IMR-90 (cell line): ENCODE results near the gene TP63. TPM values are rescaled to one million over a fixed set of nuclear protein-coding genes. Genes with fewer than 3 reads are reported as not detected.

Experiments used
- ATAC-seq: fragments of 200-7000 bp; cut with Tn5 transposase; 2 replicates; pipeline ENCODE4 v1.9.1; 2020; ENCODE audit warnings: low read depth, mild to moderate bottlenecking, moderate library complexity
- BruUV-seq: library from RNA; stranded (reverse); fragments of 400-500 nt; replicated peaks from 2 replicates; lab custom pipeline; 2021; lab: Mats Ljungman, UMichigan
- CTCF ChIA-PET: fragments of 300-600 bp; formaldehyde crosslinking; extraction: SDS; loops from one replicate; lab custom pipeline; 2021; ENCODE audit warnings: antibody characterized with exemption; lab: Yijun Ruan, JAX
- POLR2A ChIA-PET: fragments of 300-600 bp; sonication (Branson Sonifier 250); formaldehyde crosslinking; loops from one replicate; lab custom pipeline; 2022; ENCODE audit warnings: antibody characterized with exemption; ENCODE audit not compliant: unreplicated experiment; lab: Charles Lee
- DNase-seq: peaks from one replicate; pipeline ENCODE4 v3.0.0; 2013
- H2AFZ ChIP-seq: replicated peaks from 2 replicates; pipeline ENCODE3; 2013; ENCODE audit warnings: low read length, mild to moderate bottlenecking; ENCODE audit not compliant: poor library complexity
- H2AK5ac ChIP-seq: 2 replicates; pipeline ENCODE4 v1.6.1; 2013; ENCODE audit warnings: low read depth, low read length, inconsistent platforms
- H2AK9ac ChIP-seq: replicated peaks from 2 replicates; pipeline ENCODE3; 2013; ENCODE audit warnings: mild to moderate bottlenecking, low read depth, low read length, moderate library complexity; ENCODE audit not compliant: poor library complexity
- H2BK120ac ChIP-seq: 2 replicates; pipeline ENCODE4 v1.6.1; 2013; ENCODE audit warnings: low read depth, low read length, inconsistent platforms
- H2BK15ac ChIP-seq: 3 replicates; pipeline ENCODE4 v1.6.1; 2013; ENCODE audit warnings: low read depth, low read length, inconsistent platforms
- H2BK20ac ChIP-seq: 2 replicates; pipeline ENCODE4 v1.6.1; 2013; ENCODE audit warnings: low read depth, mild to moderate bottlenecking, inconsistent platforms, low read length, moderate library complexity
- H2BK5ac ChIP-seq: 2 replicates; pipeline ENCODE4 v1.6.1; 2013; ENCODE audit warnings: mild to moderate bottlenecking, low read depth, low read length, inconsistent platforms; ENCODE audit not compliant: poor library complexity, severe bottlenecking
- H3K14ac ChIP-seq: replicated peaks from 2 replicates; pipeline ENCODE4 v1.6.1; 2013; ENCODE audit warnings: low read depth, low read length, inconsistent platforms
- H3K18ac ChIP-seq: 2 replicates; pipeline ENCODE4 v1.6.1; 2013; ENCODE audit warnings: low read depth, low read length, control low read depth
- H3K23ac ChIP-seq: 2 replicates; pipeline ENCODE4 v1.6.1; 2013; ENCODE audit warnings: low read depth, low read length, inconsistent platforms
- H3K27ac ChIP-seq: 2 replicates; pipeline ENCODE4 v1.5.1; 2013; ENCODE audit warnings: mild to moderate bottlenecking, control low read depth, low read length; ENCODE audit not compliant: insufficient read depth
- H3K27me3 ChIP-seq: 2 replicates; pipeline ENCODE4 v1.6.1; 2013; ENCODE audit warnings: low read length; ENCODE audit not compliant: control insufficient read depth, insufficient read depth
- H3K36me3 ChIP-seq: 2 replicates; pipeline ENCODE4 v1.6.1; 2013; ENCODE audit warnings: low read length, mixed read lengths; ENCODE audit not compliant: control insufficient read depth, insufficient read depth
- H3K4ac ChIP-seq: 2 replicates; pipeline ENCODE4 v1.6.1; 2013; ENCODE audit warnings: low read depth, low read length, inconsistent platforms
- H3K4me1 ChIP-seq: 2 replicates; pipeline ENCODE4 v1.6.1; 2013; ENCODE audit warnings: low read length, mixed read lengths; ENCODE audit not compliant: control insufficient read depth, insufficient read depth
- H3K4me2 ChIP-seq: 2 replicates; pipeline ENCODE4 v1.6.1; 2013; ENCODE audit warnings: low read depth, mild to moderate bottlenecking, control low read depth, low read length, moderate library complexity
- H3K4me3 ChIP-seq: 2 replicates; pipeline ENCODE4 v1.5.1; 2013; ENCODE audit warnings: low read depth, mild to moderate bottlenecking, control low read depth, low read length, moderate library complexity; ENCODE audit not compliant: insufficient read depth
- H3K56ac ChIP-seq: 2 replicates; pipeline ENCODE4 v1.6.1; 2013; ENCODE audit warnings: low read length, inconsistent platforms; ENCODE audit not compliant: insufficient read depth; ENCODE audit errors: extremely low read depth
- H3K79me1 ChIP-seq, 2 experiments: 2 replicates each; pipeline ENCODE4 v1.6.1; 2013; ENCODE audit warnings: low read length in 2 of 2, inconsistent platforms in 1 of 2, low read depth in 1 of 2
- H3K9ac ChIP-seq: 2 replicates; pipeline ENCODE4 v1.6.1; 2013; ENCODE audit warnings: low read depth, low read length, control low read depth
- H3K9me1 ChIP-seq: 2 replicates; pipeline ENCODE4 v1.6.1; 2013; ENCODE audit warnings: low read length, inconsistent platforms; ENCODE audit not compliant: insufficient read depth
- H3K9me3 ChIP-seq: 2 replicates; pipeline ENCODE4 v1.6.1; 2013; ENCODE audit warnings: low read length; ENCODE audit not compliant: control insufficient read depth, insufficient read depth
- H4K20me1 ChIP-seq: 2 replicates; pipeline ENCODE4 v1.6.1; 2013; ENCODE audit warnings: low read length, inconsistent platforms; ENCODE audit not compliant: insufficient read depth
- H4K5ac ChIP-seq: 2 replicates; pipeline ENCODE4 v1.6.1; 2013; ENCODE audit warnings: mild to moderate bottlenecking, low read depth, low read length, control low read depth
- H4K8ac ChIP-seq, 2 experiments: 2 replicates each; pipeline ENCODE4 v1.6.1; 2013; ENCODE audit warnings: low read depth in 2 of 2, low read length in 2 of 2, control low read depth in 1 of 2, inconsistent platforms in 1 of 2
- H4K91ac ChIP-seq: 2 replicates; pipeline ENCODE4 v1.6.1; 2013; ENCODE audit warnings: low read depth, low read length, inconsistent platforms; ENCODE audit not compliant: insufficient read depth
- BHLHE40 ChIP-seq: fragments of 150-350 bp; IDR thresholded peaks from 2 replicates; pipeline ENCODE4 v1.6.1; 2016; ENCODE audit warnings: mild to moderate bottlenecking, low read depth, low read length
- CEBPB ChIP-seq: IDR thresholded peaks from 2 replicates; pipeline ENCODE4 v1.6.1; 2012; ENCODE audit warnings: low read depth, low read length, improper control_type of control experiment
- CHD1 ChIP-seq: IDR thresholded peaks from 2 replicates; pipeline ENCODE4 v1.6.1; 2012; ENCODE audit warnings: low read depth, low read length, improper control_type of control experiment
- FOS ChIP-seq: fragments of 150-350 bp; IDR thresholded peaks from 2 replicates; pipeline ENCODE4 v1.6.1; 2016; ENCODE audit warnings: low read depth, low read length
- MAFK ChIP-seq: IDR thresholded peaks from 2 replicates; pipeline ENCODE4 v1.6.1; 2012; ENCODE audit warnings: low read depth, low read length, improper control_type of control experiment
- MAZ ChIP-seq: IDR thresholded peaks from 2 replicates; pipeline ENCODE4 v1.6.1; 2012; ENCODE audit warnings: low read depth, mild to moderate bottlenecking, low read length, improper control_type of control experiment, moderate library complexity, borderline replicate concordance
- MXI1 ChIP-seq: IDR thresholded peaks from 2 replicates; pipeline ENCODE4 v1.6.1; 2012; ENCODE audit warnings: low read depth, mild to moderate bottlenecking, low read length, moderate library complexity, borderline replicate concordance
- NFE2L2 ChIP-seq: fragments of 150-350 bp; IDR thresholded peaks from 2 replicates; pipeline ENCODE4 v1.6.1; 2016; ENCODE audit warnings: low read depth, mild to moderate bottlenecking, low read length
- POLR2A ChIP-seq: IDR thresholded peaks from 2 replicates; pipeline ENCODE4 v1.6.1; 2012; ENCODE audit warnings: mild to moderate bottlenecking, low read depth, low read length
- RAD21 ChIP-seq: IDR thresholded peaks from 2 replicates; pipeline ENCODE4 v1.6.1; 2012; ENCODE audit warnings: low read length, improper control_type of control experiment
- RCOR1 ChIP-seq: IDR thresholded peaks from 2 replicates; pipeline ENCODE4 v1.6.1; 2012; ENCODE audit warnings: mild to moderate bottlenecking, low read length, improper control_type of control experiment; ENCODE audit not compliant: insufficient replicate concordance
- RFX5 ChIP-seq: IDR thresholded peaks from 2 replicates; pipeline ENCODE4 v1.8.0; 2012; ENCODE audit warnings: low read depth, mild to moderate bottlenecking, low read length, moderate library complexity
- SMC3 ChIP-seq: fragments of 150-350 bp; IDR thresholded peaks from 2 replicates; pipeline ENCODE4 v1.6.1; 2016; ENCODE audit warnings: low read depth, mild to moderate bottlenecking, antibody characterized with exemption, low read length, moderate library complexity
- dilution Hi-C: fragments of 300-500 bp; cut with HindIII; formaldehyde crosslinking; loops from one replicate; pipeline ENCODE4 v1.14.3; 2018; ENCODE audit warnings: low sequenced_read_pairs; ENCODE audit not compliant: unreplicated experiment
- in situ Hi-C: fragments of 300-500 bp; cut with MboI; formaldehyde crosslinking; loops from 3 replicates; pipeline ENCODE4 v1.14.3; 2019; ENCODE audit warnings: low sequenced_read_pairs, inconsistent platforms, mixed read lengths
- intact Hi-C: fragments of 100-400 bp; cut with micrococcal nuclease; formaldehyde crosslinking; loops from 2 replicates; pipeline ENCODE4 v1.10.0; 2022
- polyA plus RNA-seq, 3 experiments: library from polyadenylated mRNA; depleted of rRNA; stranded (reverse); fragments of >200 nt; gene quantifications; 2 replicates each; pipeline ENCODE4 v1.2.3, GENCODE V29; 2012; ENCODE audit warnings: low replicate concordance in 1 of 3
- total RNA-seq: library from RNA; depleted of rRNA; stranded (reverse); fragments of >200 nt; gene quantifications from 2 replicates; pipeline ENCODE4 v1.2.3, GENCODE V29; 2012
- TF ChIP-seq, protein P1 (sequence below): conservative IDR thresholded peaks from 2 replicates; pipeline ENCODE4 v1.5.1; 2012; ENCODE audit warnings: mild to moderate bottlenecking, low read depth, low read length, improper control_type of control experiment
- TF ChIP-seq, protein P2 (sequence below): fragments of 150-350 bp; IDR thresholded peaks from 2 replicates; pipeline ENCODE4 v1.6.1; 2016; ENCODE audit warnings: low read depth, mild to moderate bottlenecking, low read length, moderate library complexity, borderline replicate concordance
- TF ChIP-seq, protein P3 (sequence below): fragments of 150-350 bp; IDR thresholded peaks from 2 replicates; pipeline ENCODE4 v1.6.1; 2017; ENCODE audit warnings: mild to moderate bottlenecking, antibody characterized with exemption, low read length, low read depth

The TP63 gene
- total and polyA plus RNA-seq, 2 of the 4 experiments (the other 2 are of a cell fraction), result not detected

DNA sequence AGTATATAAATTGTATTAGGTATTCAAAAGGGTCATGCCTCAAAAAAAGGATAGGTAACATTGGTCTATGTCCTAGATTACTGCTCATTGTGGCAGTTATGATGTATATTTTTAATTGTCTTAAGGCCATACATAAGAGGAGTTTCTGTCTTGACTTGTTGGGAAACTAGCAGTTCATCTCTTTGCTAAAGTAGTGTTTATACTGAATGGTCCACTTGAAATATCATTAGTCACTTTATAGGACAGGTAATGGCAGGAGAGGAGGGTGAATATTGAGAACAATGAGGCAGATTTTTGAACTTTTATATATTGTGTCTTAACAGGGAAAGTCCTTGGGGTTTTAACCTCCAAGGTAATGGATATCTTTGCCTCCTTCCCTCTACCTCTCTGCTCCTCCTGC is 58.4 kb downstream of the TP63 start:
- intact Hi-C loops, result no loop called here
- Histone ChIP-seq H3K27me3 (no peaks in the 10 kb centered on the region; the same call in 1 of the 2 replicates), H3K9ac (no peak overlapping the region), H3K79me1 (no peaks in the 10 kb centered on the region), H3K9me1 (no peaks in the 10 kb centered on the region), H2BK20ac (no peak overlapping the region), H2AFZ (no peak overlapping the region), H2AK9ac (no peak overlapping the region), H3K4me1 (peaks cover 2% of the 10 kb centered on the region), H4K8ac (no peak overlapping the region), H4K91ac (no peak overlapping the region), H2AK5ac (no peak overlapping the region), H3K23ac (no peak overlapping the region), H3K9me3 (no peaks in the 10 kb centered on the region), H3K14ac (no peak overlapping the region), H3K4me3 (no peak overlapping the region), H2BK120ac (no peak overlapping the region), H3K27ac (no peak overlapping the region), H3K4ac (no peak overlapping the region), H3K36me3 (no peaks in the 10 kb centered on the region), H3K56ac (no peak overlapping the region), H4K5ac (no peak overlapping the region), H2BK15ac (no peak overlapping the region), H3K18ac (no peak overlapping the region), H3K4me2 (no peak overlapping the region), H4K20me1 (no peaks in the 10 kb centered on the region), H2BK5ac (no peak overlapping the region)
- CTCF ChIA-PET, result interaction anchor here (0.6 kb wide), 1 partner anchor 15 kb away, joined by 3 read pairs; no protein-coding TSS in a partner anchor
- BruUV-seq, result no TSS peak
- POLR2A ChIA-PET, result no interaction called here
- in situ Hi-C loops, result no loop called here
- dilution Hi-C loops, result no loop called here
- no peak for TF ChIP-seq RAD21
- TF ChIP-seq RFX5, result no peak
- no peak for TF ChIP-seq CHD1
- TF ChIP-seq RCOR1, result no peak
- TF ChIP-seq, protein P1, sequence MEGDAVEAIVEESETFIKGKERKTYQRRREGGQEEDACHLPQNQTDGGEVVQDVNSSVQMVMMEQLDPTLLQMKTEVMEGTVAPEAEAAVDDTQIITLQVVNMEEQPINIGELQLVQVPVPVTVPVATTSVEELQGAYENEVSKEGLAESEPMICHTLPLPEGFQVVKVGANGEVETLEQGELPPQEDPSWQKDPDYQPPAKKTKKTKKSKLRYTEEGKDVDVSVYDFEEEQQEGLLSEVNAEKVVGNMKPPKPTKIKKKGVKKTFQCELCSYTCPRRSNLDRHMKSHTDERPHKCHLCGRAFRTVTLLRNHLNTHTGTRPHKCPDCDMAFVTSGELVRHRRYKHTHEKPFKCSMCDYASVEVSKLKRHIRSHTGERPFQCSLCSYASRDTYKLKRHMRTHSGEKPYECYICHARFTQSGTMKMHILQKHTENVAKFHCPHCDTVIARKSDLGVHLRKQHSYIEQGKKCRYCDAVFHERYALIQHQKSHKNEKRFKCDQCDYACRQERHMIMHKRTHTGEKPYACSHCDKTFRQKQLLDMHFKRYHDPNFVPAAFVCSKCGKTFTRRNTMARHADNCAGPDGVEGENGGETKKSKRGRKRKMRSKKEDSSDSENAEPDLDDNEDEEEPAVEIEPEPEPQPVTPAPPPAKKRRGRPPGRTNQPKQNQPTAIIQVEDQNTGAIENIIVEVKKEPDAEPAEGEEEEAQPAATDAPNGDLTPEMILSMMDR, result no peak
- no peak for TF ChIP-seq FOS
- TF ChIP-seq, protein P2, sequence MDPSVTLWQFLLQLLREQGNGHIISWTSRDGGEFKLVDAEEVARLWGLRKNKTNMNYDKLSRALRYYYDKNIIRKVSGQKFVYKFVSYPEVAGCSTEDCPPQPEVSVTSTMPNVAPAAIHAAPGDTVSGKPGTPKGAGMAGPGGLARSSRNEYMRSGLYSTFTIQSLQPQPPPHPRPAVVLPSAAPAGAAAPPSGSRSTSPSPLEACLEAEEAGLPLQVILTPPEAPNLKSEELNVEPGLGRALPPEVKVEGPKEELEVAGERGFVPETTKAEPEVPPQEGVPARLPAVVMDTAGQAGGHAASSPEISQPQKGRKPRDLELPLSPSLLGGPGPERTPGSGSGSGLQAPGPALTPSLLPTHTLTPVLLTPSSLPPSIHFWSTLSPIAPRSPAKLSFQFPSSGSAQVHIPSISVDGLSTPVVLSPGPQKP, result no peak
- no peak for TF ChIP-seq NFE2L2
- TF ChIP-seq, protein P3, sequence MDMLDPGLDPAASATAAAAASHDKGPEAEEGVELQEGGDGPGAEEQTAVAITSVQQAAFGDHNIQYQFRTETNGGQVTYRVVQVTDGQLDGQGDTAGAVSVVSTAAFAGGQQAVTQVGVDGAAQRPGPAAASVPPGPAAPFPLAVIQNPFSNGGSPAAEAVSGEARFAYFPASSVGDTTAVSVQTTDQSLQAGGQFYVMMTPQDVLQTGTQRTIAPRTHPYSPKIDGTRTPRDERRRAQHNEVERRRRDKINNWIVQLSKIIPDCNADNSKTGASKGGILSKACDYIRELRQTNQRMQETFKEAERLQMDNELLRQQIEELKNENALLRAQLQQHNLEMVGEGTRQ, result no peak
- no peak for TF ChIP-seq BHLHE40
- no peak for TF ChIP-seq MAZ
- TF ChIP-seq MAFK, result no peak
- no peak for TF ChIP-seq POLR2A
- no peak for TF ChIP-seq MXI1
- TF ChIP-seq CEBPB, result no peak
- TF ChIP-seq SMC3, result no peak
- ATAC-seq, result no peak
- DNase-seq, result no peak
